HFF-Myc (cell line): Measurements from ENCODE around the gene TOP2A.

Experiments
- DNase-seq: peaks from one replicate; pipeline ENCODE4 v3.0.0-alpha.2; 2011; ENCODE audit warnings: low read depth; ENCODE audit errors: extremely low read depth
- H3K4me3 ChIP-seq: replicated peaks from 2 replicates; pipeline ENCODE4 v1.5.1; 2011; ENCODE audit warnings: low read depth, mild to moderate bottlenecking, control low read depth, low read length
- CTCF ChIP-seq: IDR thresholded peaks from 2 replicates; pipeline ENCODE4 v1.5.1; 2012; ENCODE audit warnings: mild to moderate bottlenecking, low read depth, low read length, control low read depth; ENCODE audit errors: missing control alignments

TOP2A gene

GRCh38 chr17:40417609-40418427, at the start of gene TOP2A:
TOP2A (minus strand) TSS chr17:40417896; CDS start chr17:40417791, 105 bp downstream.
- peak; percentile 100 for DNase-seq
- peak within 1 kb of the TSS; percentile 76 for H3K4me3 ChIP-seq
- TF ChIP-seq CTCF = no peak

- no peak for TF ChIP-seq CTCF
- no peak for DNase-seq
- H3K4me3 ChIP-seq = no peak overlapping the region
These were observed 49.7 kb upstream of the TOP2A start for GRCh38 chr17:40467281-40467867.

GRCh38 chr17:40466298-40466971, 48.7 kb upstream of the TOP2A start:
- TF ChIP-seq CTCF = no peak
- no peak overlapping the region for H3K4me3 ChIP-seq
- DNase-seq = no peak

GRCh38 chr17:40464392-40464855, 46.7 kb upstream of the TOP2A start:
- no peak for DNase-seq
- H3K4me3 ChIP-seq = no peak overlapping the region
- no peak for TF ChIP-seq CTCF

GRCh38 chr17:40463122-40463550, 45.4 kb upstream of the TOP2A start:
- H3K4me3 ChIP-seq = no peak overlapping the region
- no peak for TF ChIP-seq CTCF
- no peak for DNase-seq

- DNase-seq = no peak
- H3K4me3 ChIP-seq = no peak overlapping the region
- no peak for TF ChIP-seq CTCF
These were observed 44.8 kb upstream of the TOP2A start for GRCh38 chr17:40462343-40463121.
